ENCODE data around the gene FZD2.

GRCh38 chr17:44552361-44552760, 4.9 kb upstream of the FZD2 start:
- TF ChIP-seq CTCF (IDR thresholded peaks at IDR 0.05) (no peak), POLR2A (IDR thresholded peaks at IDR 0.05) (no peak)

Measured in Peyer's patch (tissue), 4 donors.